Cortex of kidney (tissue), 1 donor: ENCODE results near the gene SMURF2.
"Not testable (repeated sequence)": the region's sequence is repeated elsewhere in the genome, so short reads cannot be mapped to it uniquely, and the experiment has no call there.

Experiments
- DNase-seq: peaks from one replicate; lab custom pipeline; 2025; lab: John Stamatoyannopoulos, UW

Gene SMURF2

GRCh38 chr17:64661976-64662773, at the start of gene SMURF2:
TSS of gene SMURF2 (minus strand) at chr17:64662307. CDS start at chr17:64661880, 427 bp downstream.
- DNase-seq, result peak; percentile 25

DNA sequence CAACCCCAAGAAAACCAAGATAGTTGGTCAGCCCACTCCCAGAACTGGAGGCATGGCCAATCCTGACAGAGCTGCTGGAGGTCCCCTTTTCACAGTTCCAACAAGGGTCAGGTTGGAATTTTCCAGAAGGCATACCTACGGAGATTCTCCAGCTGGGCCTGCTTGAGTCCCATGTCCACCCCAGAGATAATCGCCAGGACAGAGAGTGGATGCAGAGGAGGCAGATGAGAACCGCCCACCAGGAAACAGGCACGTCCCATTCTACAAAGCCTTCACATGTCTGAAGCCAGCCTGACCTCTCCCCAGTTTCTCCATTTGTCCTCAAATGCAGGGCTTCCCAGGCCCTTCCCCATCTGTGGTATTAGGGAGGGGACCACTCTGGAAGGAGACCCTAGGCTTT, 47.4 kb upstream of the SMURF2 start:
- no peak for DNase-seq

GRCh38 chr17:64707050-64707591, 45.0 kb upstream of the SMURF2 start:
- DNase-seq, result no peak

- no peak for DNase-seq
Observed at GRCh38 chr17:64706224-64707049, 44.3 kb upstream of the SMURF2 start.

GRCh38 chr17:64702815-64703214, 40.7 kb upstream of the SMURF2 start:
- no peak for DNase-seq

- no peak for DNase-seq
Observed at GRCh38 chr17:64698725-64699124, 36.6 kb upstream of the SMURF2 start.

DNA sequence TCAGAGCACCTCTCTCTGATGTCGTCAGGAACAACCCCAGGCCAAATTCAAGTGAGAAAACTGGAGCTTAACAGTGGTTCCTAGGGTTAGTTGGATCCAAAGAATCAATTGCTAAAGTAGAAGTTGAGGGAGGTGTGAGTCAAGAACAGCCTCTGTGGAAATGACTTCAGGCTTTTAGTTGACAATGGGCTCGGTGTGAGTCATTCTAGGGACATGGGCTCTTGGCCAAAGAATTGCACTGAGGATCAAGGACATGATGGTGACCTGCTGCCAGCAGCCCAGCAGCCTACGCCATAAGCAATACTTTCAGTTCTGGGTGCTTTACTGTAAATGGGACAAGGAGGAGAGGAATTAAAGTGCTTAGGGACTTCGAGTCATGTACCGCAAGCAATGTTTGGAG, 32.1 kb upstream of the SMURF2 start:
- DNase-seq, result no peak

DNA sequence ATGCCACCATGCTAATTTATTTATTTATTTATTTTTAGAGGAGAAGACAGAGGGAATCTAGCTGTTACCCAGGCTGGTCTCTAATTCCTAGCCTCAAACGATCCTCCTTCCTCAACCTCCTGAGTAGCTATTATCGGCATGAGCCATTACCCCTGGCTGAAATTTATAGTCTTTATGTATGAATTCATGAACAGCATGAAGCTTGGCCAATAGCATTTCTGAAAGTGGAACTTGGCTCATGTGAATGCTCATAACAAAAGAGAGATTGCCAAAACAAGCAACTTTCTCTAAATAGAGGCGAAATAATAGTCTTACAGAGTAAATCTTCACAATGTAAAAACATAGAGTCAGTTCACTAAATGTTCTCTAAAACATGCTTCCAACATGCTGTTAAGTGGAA, 30.1 kb upstream of the SMURF2 start:
- DNase-seq, result no peak

DNA sequence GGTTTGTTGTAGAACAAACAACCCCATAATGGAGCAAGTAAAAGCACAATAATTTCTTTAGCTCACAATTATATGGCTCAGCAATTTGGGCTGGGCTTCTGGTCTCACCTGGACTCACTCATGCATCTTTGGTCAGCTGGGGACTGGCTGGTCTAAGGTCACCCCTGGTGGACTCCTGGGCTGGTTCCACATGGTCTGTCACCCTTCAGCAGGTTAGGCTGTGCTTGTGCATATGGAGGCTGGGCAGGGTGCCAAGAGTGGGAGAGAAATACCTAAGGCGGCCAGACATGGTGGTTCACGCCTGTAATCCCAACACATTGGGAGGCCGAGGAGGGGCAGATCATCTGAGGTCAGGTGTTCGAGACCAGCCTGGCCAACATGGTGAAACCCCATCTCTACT, 27.0 kb upstream of the SMURF2 start:
- DNase-seq, result no peak

DNA sequence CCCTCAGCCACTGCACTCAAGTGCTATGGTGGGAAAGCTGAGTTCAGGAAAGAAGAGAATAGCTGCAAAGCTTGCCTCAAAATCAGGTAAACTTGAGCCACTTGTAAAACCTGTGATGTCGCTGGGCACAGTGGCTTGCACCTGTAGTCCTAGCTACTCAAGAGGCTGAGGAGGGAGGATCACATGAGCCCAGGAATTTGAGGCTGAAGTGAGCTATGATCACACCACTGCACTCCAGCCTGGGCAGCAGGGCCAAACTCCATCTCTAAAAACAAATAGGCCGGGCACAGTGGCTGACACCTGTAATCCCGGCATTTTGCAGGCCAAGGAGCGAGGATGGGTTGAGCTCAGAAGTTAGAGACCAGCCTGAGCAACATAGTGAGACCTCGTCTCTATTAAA, 26.4 kb upstream of the SMURF2 start:
- no peak for DNase-seq

GRCh38 chr17:64687961-64688360, 25.9 kb upstream of the SMURF2 start:
- no peak for DNase-seq

DNA sequence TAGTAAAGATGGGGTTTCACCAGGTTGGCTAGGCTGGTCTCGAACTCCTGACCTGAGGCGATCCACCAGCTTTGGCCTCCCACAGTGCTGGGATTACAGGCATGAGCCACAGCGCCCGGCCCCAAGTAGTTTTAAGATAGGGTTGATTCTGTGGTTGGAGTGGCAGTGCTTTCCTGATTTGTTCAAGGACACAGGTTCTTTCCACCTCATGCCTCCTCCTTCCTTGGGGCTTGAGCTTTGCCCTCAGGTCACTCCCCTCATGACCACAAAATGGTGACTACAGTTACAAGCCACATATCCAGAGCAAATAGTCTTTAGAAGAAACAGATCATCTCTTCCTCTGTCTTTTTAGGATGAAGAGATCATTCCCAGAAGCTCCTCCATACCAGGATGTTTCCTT, 25.3 kb upstream of the SMURF2 start:
- DNase-seq, result no peak

DNA sequence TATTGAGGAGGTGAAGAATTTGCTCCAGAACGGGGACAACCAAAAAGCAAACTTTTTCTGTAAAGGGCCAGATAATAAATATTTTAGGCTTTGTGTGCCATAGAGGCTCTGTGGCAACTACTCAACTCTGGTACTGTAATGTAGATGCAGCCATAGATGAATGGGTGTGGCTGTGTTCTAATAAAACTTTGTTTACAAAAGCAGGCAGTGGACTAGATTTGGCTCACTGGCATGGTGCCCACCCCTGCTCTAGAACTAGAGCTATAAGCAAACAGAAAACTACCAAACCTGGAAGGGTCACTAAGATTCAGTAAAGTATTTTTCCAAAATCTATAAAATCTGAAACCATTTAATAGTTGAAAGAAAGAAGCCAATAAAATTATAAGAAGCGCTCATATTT, 24.6 kb upstream of the SMURF2 start:
- DNase-seq, result no peak

DNA sequence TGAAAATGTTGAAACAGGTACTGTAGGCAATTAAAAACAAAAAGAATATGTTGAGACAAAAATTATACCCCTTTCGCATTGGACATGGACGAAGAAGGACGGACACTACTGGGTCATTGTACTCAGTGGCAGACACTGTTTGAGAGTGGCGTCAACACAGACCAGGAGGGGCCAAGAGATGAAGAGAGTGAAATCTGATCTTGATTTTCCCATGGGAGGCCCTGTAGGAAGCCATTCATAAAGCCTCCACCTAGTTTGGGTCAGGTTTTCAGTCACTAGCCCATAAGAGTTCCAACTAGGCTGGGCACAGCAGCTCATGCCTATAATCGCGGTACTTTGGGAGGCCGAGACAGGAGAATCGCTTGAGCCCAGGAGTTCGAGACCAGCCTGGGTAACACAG, 23.6 kb upstream of the SMURF2 start:
- DNase-seq, result no peak

GRCh38 chr17:64683796-64684195, 21.7 kb upstream of the SMURF2 start:
- no peak for DNase-seq

DNA sequence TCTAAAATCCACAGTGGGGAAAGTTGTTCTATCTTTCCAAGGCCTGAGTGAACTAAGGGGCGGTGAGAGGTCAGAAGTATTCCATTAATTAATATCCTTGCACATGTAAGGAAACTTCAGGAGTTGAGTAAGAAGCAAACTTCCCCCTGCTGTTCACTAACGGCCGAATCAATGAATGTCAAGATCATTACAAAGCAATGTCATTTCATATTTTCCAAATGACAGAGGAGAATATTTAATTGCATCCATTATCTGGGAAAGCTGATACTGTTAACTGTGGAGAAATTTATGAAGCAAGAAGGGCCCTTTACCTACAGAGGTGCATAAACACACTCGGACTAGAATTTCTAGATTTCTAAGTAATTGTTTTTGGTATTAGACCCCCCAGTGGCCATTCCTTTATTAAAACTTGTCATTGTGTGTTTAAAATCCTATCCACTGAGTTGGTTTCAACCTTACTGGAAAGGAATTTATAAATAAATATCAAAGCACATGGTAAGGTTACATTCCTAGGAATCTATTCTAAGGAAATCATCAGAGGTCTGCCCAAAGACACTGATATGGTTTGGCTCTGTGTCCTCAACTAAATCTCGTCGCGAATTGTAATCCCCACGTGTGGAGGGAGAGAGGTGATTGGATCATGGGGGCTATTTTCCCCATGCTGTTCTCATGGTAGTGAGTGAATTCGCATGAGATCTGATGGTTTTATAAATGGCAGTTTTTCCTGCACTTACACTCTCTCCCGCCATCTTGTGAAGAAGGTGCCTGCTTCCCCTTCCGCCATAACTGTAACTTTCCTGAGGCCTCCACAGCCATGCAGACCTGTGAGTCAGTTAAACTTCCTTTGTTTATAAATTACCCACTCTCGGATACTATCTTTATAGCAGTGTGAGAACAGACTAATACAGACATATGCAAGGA, 20.4 kb upstream of the SMURF2 start:
- DNase-seq, result no peak

DNA sequence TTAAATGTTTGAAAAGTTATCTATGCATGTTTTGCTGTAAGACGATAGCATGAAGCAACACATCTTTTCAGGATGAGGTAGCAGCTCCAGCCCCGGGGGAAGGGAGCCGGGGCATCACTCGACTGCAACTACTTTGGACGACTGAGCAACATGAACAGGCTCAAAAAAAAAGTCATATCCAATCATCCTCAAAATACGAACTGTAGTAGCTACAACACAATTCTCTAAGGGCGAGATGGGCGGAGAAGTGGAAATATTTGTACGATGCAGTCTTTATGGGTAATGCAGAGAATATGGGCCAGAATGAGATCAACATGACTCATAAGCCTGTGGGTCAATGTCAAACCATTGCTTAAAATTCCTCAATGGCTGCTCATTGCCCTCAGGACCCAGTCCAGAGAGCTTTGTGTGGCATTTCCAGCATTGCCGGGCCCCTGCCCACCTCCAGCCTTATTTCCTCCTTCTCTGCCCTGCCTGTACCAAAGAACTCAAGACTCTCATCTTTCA, 17.7 kb upstream of the SMURF2 start:
- DNase-seq, result no peak

DNA sequence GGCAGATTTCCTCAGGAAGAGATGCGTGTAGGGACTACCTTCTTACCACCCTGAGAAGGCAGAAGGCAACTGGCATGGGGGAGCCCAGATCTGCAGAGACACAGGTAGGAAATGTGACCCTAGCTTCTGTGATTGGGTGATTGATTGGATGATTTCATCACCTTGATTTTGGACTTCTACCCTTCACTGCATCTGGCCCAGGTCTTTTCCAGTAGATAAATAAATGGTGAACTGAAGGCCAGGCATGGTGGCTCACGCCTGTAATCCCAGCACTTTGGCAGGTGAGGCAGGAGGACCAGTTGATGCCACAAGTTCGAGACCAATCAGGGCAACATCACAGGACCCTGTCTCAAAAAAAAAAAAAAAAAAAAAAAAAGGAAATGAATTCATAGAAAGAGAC, 14.7 kb upstream of the SMURF2 start:
- no peak for DNase-seq

DNA sequence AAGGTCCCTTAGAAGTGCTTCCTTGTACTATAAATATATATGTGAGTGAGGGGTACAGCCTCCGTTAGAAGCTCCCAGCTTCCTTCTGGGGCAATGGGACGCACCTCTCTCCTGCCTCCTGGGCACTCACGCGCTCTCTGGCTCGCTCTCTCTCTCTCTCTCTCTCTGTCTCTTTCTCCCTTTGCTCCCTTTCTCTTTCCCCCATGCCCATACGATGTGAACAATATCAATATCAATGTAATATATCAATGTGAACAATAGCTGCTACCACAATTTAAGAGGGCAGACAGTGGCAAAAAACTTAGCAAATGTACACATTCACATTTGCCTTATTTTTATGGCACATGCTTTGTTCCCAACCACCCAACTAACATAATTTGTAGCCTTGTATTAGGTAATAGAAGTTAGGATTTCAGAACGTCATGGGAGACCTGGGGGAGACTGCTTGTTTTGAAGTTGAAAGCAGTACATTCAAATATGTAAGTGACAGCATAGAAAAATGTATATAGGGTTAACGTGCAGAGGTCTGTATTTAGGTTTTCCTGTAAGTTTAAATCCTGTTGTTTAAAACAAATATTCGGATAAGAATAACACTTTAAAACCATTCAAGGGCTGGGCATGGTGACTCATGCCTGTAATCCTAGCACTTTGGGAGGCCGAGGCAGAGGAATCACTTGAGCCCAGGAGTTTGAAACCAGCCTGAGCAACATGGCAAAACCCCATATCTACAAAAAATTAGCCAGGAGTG, 8.9 kb upstream of the SMURF2 start:
- not testable (repeated sequence) for DNase-seq

- not testable (repeated sequence) for DNase-seq
Observed at GRCh38 chr17:64667807-64668721, 6.0 kb upstream of the SMURF2 start.
